CD14-positive monocyte (primary cell): ENCODE data around the gene PRCD. TPM values are rescaled to one million over a fixed set of nuclear protein-coding genes. Genes with fewer than 3 reads are reported as not detected.
A peak's percentile ranks its signal among the peaks of the same experiment; 100 is the strongest.

ENCODE experiments used
- DNase-seq, 3 donors: peaks; one replicate each; pipeline ENCODE4 v3.0.0-alpha.2; 2011 to 2022
- H2AFZ ChIP-seq: 2 replicates; pipeline ENCODE4 v1.6.0; 2012; ENCODE audit warnings: mild to moderate bottlenecking, low read depth, low read length, inconsistent platforms; ENCODE audit not compliant: insufficient read depth, poor library complexity, severe bottlenecking
- H3K27ac ChIP-seq, 2 donors: 1 replicate in 1 of 2; 2 replicates in 1 of 2; pipeline ENCODE4 v1.5.1; 2012 to 2013; ENCODE audit warnings: low read length in 2 of 2, control low read depth in 1 of 2, inconsistent platforms in 1 of 2, low read depth in 1 of 2, mild to moderate bottlenecking in 1 of 2
- H3K27me3 ChIP-seq, 2 donors: one replicate each; pipeline versions ENCODE4 v1.6.0 to v1.6.1; 2011 to 2013; ENCODE audit warnings: low read length in 2 of 2; ENCODE audit not compliant: control insufficient read depth in 2 of 2, insufficient read depth in 2 of 2
- H3K36me3 ChIP-seq, 2 donors: replicated peaks in 1 of 2; 1 replicate in 1 of 2; 2 replicates in 1 of 2; pipeline versions ENCODE4 v1.5.1 to v1.6.1; 2012 to 2013; ENCODE audit warnings: low read length in 2 of 2, control low read depth in 1 of 2, inconsistent platforms in 1 of 2, mild to moderate bottlenecking in 1 of 2; ENCODE audit not compliant: insufficient read depth in 2 of 2, control insufficient read depth in 1 of 2
- H3K4me1 ChIP-seq, 2 donors: 1 replicate in 1 of 2; 2 replicates in 1 of 2; pipeline versions ENCODE4 v1.5.1 to v1.6.1; 2012 to 2013; ENCODE audit warnings: low read length in 2 of 2, control low read depth in 1 of 2, inconsistent platforms in 1 of 2, mild to moderate bottlenecking in 1 of 2, moderate library complexity in 1 of 2; ENCODE audit not compliant: insufficient read depth in 2 of 2, control insufficient read depth in 1 of 2
- H3K4me2 ChIP-seq: replicated peaks from 2 replicates; pipeline ENCODE3; 2012; ENCODE audit warnings: low read length, moderate library complexity, mild to moderate bottlenecking; ENCODE audit not compliant: poor library complexity, severe bottlenecking; ENCODE audit errors: extremely low read depth
- H3K4me3 ChIP-seq, 3 experiments: fragments of 200-600 bp in 1 of 3; sonication (generic) in 1 of 3; replicated peaks in 1 of 3; 1 replicate in 2 of 3; 2 replicates in 1 of 3; pipeline ENCODE4 v1.5.1; 2011 to 2013; ENCODE audit warnings: low read length in 3 of 3, mild to moderate bottlenecking in 3 of 3, control low read depth in 2 of 3, low read depth in 2 of 3, inconsistent platforms in 1 of 3, moderate library complexity in 1 of 3
- H3K79me2 ChIP-seq: 2 replicates; pipeline ENCODE4 v1.6.0; 2012; ENCODE audit warnings: mild to moderate bottlenecking, control low read depth, inconsistent platforms, low read length, moderate library complexity; ENCODE audit not compliant: insufficient read depth
- H3K9ac ChIP-seq: 2 replicates; pipeline ENCODE4 v1.6.0; 2017; ENCODE audit warnings: low read length, mild to moderate bottlenecking; ENCODE audit not compliant: insufficient read depth, poor library complexity, severe bottlenecking
- H3K9me3 ChIP-seq, 2 donors: replicated peaks in 1 of 2; 1 replicate in 1 of 2; 2 replicates in 1 of 2; pipeline versions ENCODE4 v1.5.1 to v1.6.1; 2012 to 2013; ENCODE audit warnings: low read length in 2 of 2, control low read depth in 1 of 2; ENCODE audit not compliant: control insufficient read depth in 1 of 2, insufficient read depth in 1 of 2
- H4K20me1 ChIP-seq: 2 replicates; pipeline ENCODE4 v1.6.0; 2012; ENCODE audit warnings: mild to moderate bottlenecking, low read length, control low read depth, moderate library complexity; ENCODE audit not compliant: insufficient read depth
- H3K27ac Mint-ChIP-seq, 7 donors: one replicate each; pipeline ENCODE4 v1.8.0; 2020; ENCODE audit warnings: mild to moderate bottlenecking in 7 of 7, mixed read lengths in 7 of 7, moderate library complexity in 6 of 7, inconsistent platforms in 2 of 7
- H3K27me3 Mint-ChIP-seq, 3 donors: one replicate each; pipeline ENCODE4 v1.8.0; 2021 to 2022; ENCODE audit warnings: low read depth in 3 of 3, mild to moderate bottlenecking in 3 of 3, mixed read lengths in 3 of 3, moderate library complexity in 3 of 3, inconsistent platforms in 1 of 3
- H3K36me3 Mint-ChIP-seq, 2 donors: one replicate each; pipeline ENCODE4 v1.8.0; 2020; ENCODE audit warnings: mixed read lengths in 2 of 2, inconsistent platforms in 1 of 2, mild to moderate bottlenecking in 1 of 2
- H3K4me1 Mint-ChIP-seq: one replicate; pipeline ENCODE4 v1.8.0; 2020; ENCODE audit warnings: mild to moderate bottlenecking, mixed read lengths
- H3K4me3 Mint-ChIP-seq, 2 donors: one replicate each; pipeline ENCODE4 v1.8.0; 2020; ENCODE audit warnings: mild to moderate bottlenecking in 2 of 2, mixed read lengths in 2 of 2, moderate library complexity in 1 of 2
- H3K9me3 Mint-ChIP-seq, 7 donors: one replicate each; pipeline ENCODE4 v1.8.0; 2020 to 2022; ENCODE audit warnings: mixed read lengths in 7 of 7, mild to moderate bottlenecking in 6 of 7, moderate library complexity in 6 of 7, inconsistent platforms in 2 of 7
- CTCF ChIP-seq: fragments of 200-600 bp; IDR thresholded peaks from one replicate; pipeline ENCODE4 v1.8.0; 2022; ENCODE audit warnings: antibody characterized with exemption, mild to moderate bottlenecking
- WGBS: methylation state at CpG from one replicate; pipeline ENCODE4 v1.1.5; 2013; ENCODE audit warnings: missing lambda C conversion rate; ENCODE audit not compliant: insufficient coverage; 5-methylcytosine and 5-hydroxymethylcytosine counted together
- intact Hi-C, 2 donors: fragments of 100-400 bp; cut with micrococcal nuclease; formaldehyde crosslinking; loops; one replicate each; pipeline versions ENCODE4 v1.15.0 to v1.15.1; 2023
- polyA plus RNA-seq, 3 donors: library from polyadenylated mRNA; depleted of rRNA in 1 of 3; unstranded in 2 of 3; stranded (reverse) in 1 of 3; fragments of 300-500 nt in 2 of 3; fragments of >200 nt in 1 of 3; fragmentation: Illumina TruSeq in 2 of 3; gene quantifications; 1 replicate in 2 of 3; 2 replicates in 1 of 3; pipeline ENCODE4 v1.2.3, GENCODE V29; 2012 to 2021

Gene PRCD
- polyA plus RNA-seq, 3 donors: not detected

GRCh38 chr17:76543826-76544545, 4.1 kb downstream of the PRCD start:
- Histone ChIP-seq H3K4me1 (peaks cover 9% of the 10 kb centered on the region in 2 donors), H3K27me3 (peaks cover 7 to 41% of the 10 kb centered on the region in 2 donors), H3K4me3 (no peak overlapping the region), H4K20me1 (no peaks in the 10 kb centered on the region), H3K9ac (no peak overlapping the region), H3K36me3 (no peaks in the 10 kb centered on the region), H2AFZ (no peak overlapping the region), H3K79me2 (no peaks in the 10 kb centered on the region), H3K9me3 (no peaks in the 10 kb centered on the region), H3K4me2 (no peak overlapping the region), H3K27ac (no peak overlapping the region)
- Mint-ChIP-seq H3K27me3 (peaks cover 38 to 58% (median 44%) of the 10 kb centered on the region in 3 donors), H3K9me3 (peaks cover 0 to 2% (median 0%) of the 10 kb centered on the region in 7 donors), H3K36me3 (peaks cover 0 to 5% of the 10 kb centered on the region in 2 donors), H3K27ac (no peak overlapping the region), H3K4me1 (peaks cover 14% of the 10 kb centered on the region), H3K4me3 (peak overlapping the region in 1 of 2 donors; percentile 68)
- no peak for TF ChIP-seq CTCF
- intact Hi-C loops: no loop called here
- 43% methylated on average over 16 of the region's 22 CpGs for WGBS
- DNase-seq: no peak

- no peak overlapping the region for H3K27ac ChIP-seq
- WGBS: 71% methylated on average over 17 of the region's 24 CpGs
Observed at GRCh38 chr17:76544546-76545365, 4.9 kb downstream of the PRCD start.

More at GRCh38 chr17:76544546-76545365, 4.9 kb downstream of the PRCD start:
- Histone ChIP-seq H3K27me3 (peaks cover under 1 to 34% of the 10 kb centered on the region in 2 donors), H3K79me2 (no peaks in the 10 kb centered on the region), H2AFZ (no peak overlapping the region), H3K9ac (no peak overlapping the region), H3K9me3 (no peaks in the 10 kb centered on the region), H3K36me3 (no peaks in the 10 kb centered on the region), H3K4me1 (peaks cover 9 to 11% of the 10 kb centered on the region in 2 donors), H3K4me3 (no peak overlapping the region), H3K4me2 (no peak overlapping the region), H4K20me1 (no peaks in the 10 kb centered on the region)
- peaks cover 0 to 2% (median 0%) of the 10 kb centered on the region in 7 donors for H3K9me3 Mint-ChIP-seq
- H3K36me3 Mint-ChIP-seq: no peaks in the 10 kb centered on the region
- peak overlapping the region in 1 of 7 donors; percentile 73 for H3K27ac Mint-ChIP-seq
- H3K27me3 Mint-ChIP-seq: peaks cover 31 to 50% (median 38%) of the 10 kb centered on the region in 3 donors
- peaks cover 17% of the 10 kb centered on the region for H3K4me1 Mint-ChIP-seq
- H3K4me3 Mint-ChIP-seq: peak overlapping the region in 1 of 2 donors; percentile 68
- no peak for DNase-seq
- no peak for TF ChIP-seq CTCF
- intact Hi-C loops: no loop called here
